ENCODE measurements around the gene OR2V2. TPM values are rescaled to one million over a fixed set of nuclear protein-coding genes. Genes with fewer than 3 reads are reported as not detected.

The OR2V2 gene
- total RNA-seq, 2 donors from 2014 or later: not detected

DNA sequence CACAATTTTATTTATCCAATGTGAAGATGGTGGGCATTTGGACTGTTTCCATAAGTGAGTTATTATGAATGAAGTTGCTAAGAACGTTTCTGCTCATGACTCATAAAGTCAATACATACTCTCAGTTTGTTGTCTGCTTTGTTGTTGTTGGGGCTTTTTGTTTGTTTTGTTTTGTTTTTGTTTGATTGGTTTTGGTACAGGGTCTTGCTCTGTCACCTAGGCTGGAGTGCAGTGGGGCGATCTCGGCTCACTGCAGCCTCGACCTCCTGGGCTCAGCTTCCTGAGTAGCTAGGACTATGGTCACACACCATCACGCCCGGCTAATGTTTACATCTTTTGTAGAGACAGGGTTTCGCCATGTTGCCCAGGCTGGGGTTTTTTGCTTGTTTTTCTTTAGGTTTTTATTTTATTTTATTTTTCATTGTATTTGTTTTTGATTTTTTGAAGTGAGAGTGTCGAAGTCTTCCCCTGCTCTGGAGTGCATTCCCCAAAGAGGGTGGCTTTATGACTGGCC lies 39.7 kb downstream of the OR2V2 start:
- ATAC-seq (ENCODE audit: insufficient number of reproducible peaks, low FRiP score, low read depth) (no peak), DNase-seq (ENCODE audit: low spot score) (no peak)
- Histone ChIP-seq H3K9me3 (no peaks in the 10 kb centered on the region), H3K27ac (peak overlapping the region in 1 of 2 donors; percentile 89), H3K36me3 (no peaks in the 10 kb centered on the region), H3K4me3 (peak overlapping the region; percentile 99), H3K4me1 (ENCODE audit: control insufficient read depth in 1 of 2, low read depth in 2 of 2) (peaks cover 0 to 8% of the 10 kb centered on the region in 2 donors), H3K27me3 (replicated peaks; ENCODE audit: insufficient read depth) (no peaks in the 10 kb centered on the region)
- TF ChIP-seq CTCF (IDR thresholded peaks at IDR 0.05): no peak

GRCh38 chr5:181187500-181188213 lies 40.3 kb downstream of the OR2V2 start:
- peak; percentile 33 for ATAC-seq (ENCODE audit: insufficient number of reproducible peaks, low FRiP score, low read depth)
- H3K4me1 ChIP-seq (ENCODE audit: control insufficient read depth in 1 of 2, low read depth in 2 of 2): peaks cover 4 to 13% of the 10 kb centered on the region in 2 donors
- H3K27ac ChIP-seq: peak overlapping the region; percentile 89 to 94

GRCh38 chr5:181188700-181189362 lies 41.4 kb downstream of the OR2V2 start:
- Histone ChIP-seq H3K4me3 (peak overlapping the region; percentile 99), H3K27ac (peak overlapping the region; percentile 89 to 94), H3K9me3 (no peaks in the 10 kb centered on the region), H3K36me3 (no peaks in the 10 kb centered on the region), H3K27me3 (replicated peaks; ENCODE audit: insufficient read depth) (no peaks in the 10 kb centered on the region), H3K4me1 (ENCODE audit: control insufficient read depth in 1 of 2, low read depth in 2 of 2) (peaks cover 4 to 16% of the 10 kb centered on the region in 2 donors)
- no peak for TF ChIP-seq CTCF (IDR thresholded peaks at IDR 0.05)
- DNase-seq (ENCODE audit: low spot score): no peak
- peak; percentile 58 for ATAC-seq (ENCODE audit: insufficient number of reproducible peaks, low FRiP score, low read depth)

More at GRCh38 chr5:181187500-181188213, 40.3 kb downstream of the OR2V2 start:
- Histone ChIP-seq H3K9me3 (no peaks in the 10 kb centered on the region), H3K4me3 (peak overlapping the region; percentile 99), H3K27me3 (replicated peaks; ENCODE audit: insufficient read depth) (no peaks in the 10 kb centered on the region), H3K36me3 (no peaks in the 10 kb centered on the region)
- TF ChIP-seq CTCF (IDR thresholded peaks at IDR 0.05): no peak
- no peak for DNase-seq (ENCODE audit: low spot score)

DNA sequence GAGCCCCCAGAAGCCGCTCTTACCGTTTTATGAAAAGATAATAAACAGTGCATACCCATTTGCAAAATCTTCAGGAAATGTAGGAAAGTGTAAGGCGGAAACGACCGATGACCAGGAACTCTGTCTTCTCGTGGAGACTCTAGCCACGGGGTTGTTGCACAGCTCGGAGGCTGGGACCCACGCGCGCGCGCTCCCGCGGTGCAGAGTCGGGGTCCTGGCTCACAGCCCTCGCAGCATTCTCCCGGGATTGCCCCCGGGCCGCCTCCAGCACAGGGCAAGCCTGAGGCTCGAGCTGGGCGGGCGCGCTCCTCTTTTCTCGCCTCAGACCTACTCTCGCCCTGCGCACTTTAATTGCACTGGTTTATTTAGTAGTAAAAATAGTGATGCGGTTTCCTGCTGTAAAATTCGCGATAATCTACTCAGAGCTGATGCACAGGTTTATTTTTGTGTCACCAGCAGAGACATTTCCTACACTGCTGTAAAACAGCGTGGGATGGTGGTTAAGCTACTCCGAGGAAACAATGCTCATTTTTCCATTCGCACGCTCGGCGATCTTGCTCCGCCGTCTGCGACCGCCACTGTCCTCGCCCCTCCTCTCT lies 42.1 kb downstream of the OR2V2 start:
- Histone ChIP-seq H3K27ac (peak overlapping the region; percentile 89 to 94), H3K36me3 (no peaks in the 10 kb centered on the region), H3K4me3 (peak overlapping the region; percentile 99), H3K4me1 (ENCODE audit: control insufficient read depth in 1 of 2, low read depth in 2 of 2) (peaks cover 4 to 14% of the 10 kb centered on the region in 2 donors), H3K9me3 (no peaks in the 10 kb centered on the region), H3K27me3 (replicated peaks; ENCODE audit: insufficient read depth) (no peaks in the 10 kb centered on the region)
- no peak for TF ChIP-seq CTCF (IDR thresholded peaks at IDR 0.05)
- no peak for ATAC-seq (ENCODE audit: insufficient number of reproducible peaks, low FRiP score, low read depth)
- no peak for DNase-seq (ENCODE audit: low spot score)

Data from thoracic aorta (tissue), 2 donors.